Measurements from ENCODE around the gene PHF24. TPM values are rescaled to one million over a fixed set of nuclear protein-coding genes. Genes with fewer than 3 reads are reported as not detected.

PHF24 gene
- total and polyA plus RNA-seq, 2 of the 13 experiments (the other 11 are each of a cell fraction or from before 2014, with no cell fraction given), result 0.05 TPM; not detected in 1

DNA sequence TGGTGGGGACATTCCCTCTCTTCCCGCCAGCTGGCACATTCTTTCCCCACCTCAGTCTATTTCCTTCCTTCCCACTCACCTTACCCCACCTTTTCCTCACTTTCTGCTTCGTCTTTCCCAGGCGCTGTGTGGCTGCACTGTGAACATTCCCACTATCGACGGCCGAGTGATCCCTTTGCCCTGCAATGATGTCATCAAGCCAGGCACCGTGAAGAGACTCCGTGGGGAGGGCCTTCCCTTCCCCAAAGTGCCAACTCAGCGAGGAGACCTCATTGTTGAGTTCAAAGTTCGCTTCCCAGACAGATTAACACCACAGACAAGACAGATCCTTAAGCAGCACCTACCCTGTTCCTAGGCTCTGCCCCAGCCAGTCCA is 38.8 kb downstream of the PHF24 start:
- Histone ChIP-seq H3K4me1 (ENCODE audit: insufficient read depth, low read length) (peaks cover 37% of the 10 kb centered on the region), H3K4me3 (replicated peaks in 1 of 3; ENCODE audit: insufficient read depth in 1 of 3, low read depth in 2 of 3, low read length in 3 of 3) (no peak overlapping the region)

More for the DNA sequence above, 38.8 kb downstream of the PHF24 start:
- Histone ChIP-seq H3K9me3 (ENCODE audit: low read length) (no peaks in the 10 kb centered on the region), H3K79me2 (ENCODE audit: insufficient read depth, low read length) (no peaks in the 10 kb centered on the region), H4K20me1 (ENCODE audit: insufficient read depth, low read length) (no peaks in the 10 kb centered on the region), H3K4me2 (ENCODE audit: low read depth, low read length) (peak overlapping the region; percentile 49), H3K27me3 (ENCODE audit: control insufficient read depth in 1 of 2, insufficient read depth in 2 of 2, low read length in 2 of 2) (no peaks in the 10 kb centered on the region), H2AFZ (ENCODE audit: low read length) (no peak overlapping the region), H3K36me3 (replicated peaks in 1 of 2; ENCODE audit: control insufficient read depth in 1 of 2, insufficient read depth in 2 of 2, low read length in 2 of 2) (no peaks in the 10 kb centered on the region), H3K27ac (ENCODE audit: extremely low read length, insufficient read depth, low read length) (no peak overlapping the region), H3K9ac (ENCODE audit: insufficient read depth, low read depth, low read length) (no peak overlapping the region)
- in situ Hi-C loops (cut with HindIII; ENCODE audit: extremely low pct_ligation_motif_present, low pct_unique_long_range_greater_than_20kb), result no loop called here
- BruUV-seq (replicated peaks), result no TSS peak
- ChIA-PET CTCF (ENCODE audit: low intra/inter-chr PET ratio, low total read pairs) (no interaction called here), POLR2A (no interaction called here)
- WGBS (ENCODE audit: low lambda C conversion rate), result 63% methylated on average over 8 of the region's 10 CpGs
- TF ChIP-seq ZNF580 (CRISPR knock-in tag; IDR thresholded peaks at IDR 0.05; ENCODE audit: borderline replicate concordance, low read depth) (no peak), THYN1 (CRISPR knock-in tag; IDR thresholded peaks at IDR 0.05; ENCODE audit: borderline replicate concordance, low read depth) (no peak), MTA1 (CRISPR knock-in tag; IDR thresholded peaks at IDR 0.05; ENCODE audit: borderline replicate concordance) (0 out of 2 replicates have a peak, but pooled peaks have one; percentile 40), ZFX (CRISPR knock-in tag; IDR thresholded peaks at IDR 0.05; ENCODE audit: low read depth) (0 out of 2 replicates have a peak, but pooled peaks have one; percentile 12), ZNF350 (CRISPR knock-in tag; IDR thresholded peaks at IDR 0.05; ENCODE audit: borderline replicate concordance, low read depth) (no peak), MAFF (IDR thresholded peaks at IDR 0.05; ENCODE audit: low read depth, low read length) (0 out of 2 replicates have a peak, but pooled peaks have one; percentile 18), HCFC1 (IDR thresholded peaks at IDR 0.05; ENCODE audit: low read depth, low read length) (no peak), SKIL (CRISPR knock-in tag; IDR thresholded peaks at IDR 0.05; ENCODE audit: borderline replicate concordance) (no peak), ATF7 (IDR thresholded peaks at IDR 0.05) (peak; percentile 86), ATF7 (CRISPR knock-in tag; IDR thresholded peaks at IDR 0.05) (no peak), ZNF776 (CRISPR knock-in tag; IDR thresholded peaks at IDR 0.05) (no peak), BATF2 (CRISPR knock-in tag; IDR thresholded peaks at IDR 0.05) (no peak), ARNT2 (CRISPR knock-in tag; IDR thresholded peaks at IDR 0.05; ENCODE audit: low read depth) (no peak), MAFK (conservative IDR thresholded peaks at IDR 0.05 in 1 of 2, IDR thresholded peaks at IDR 0.05 in 1 of 2; ENCODE audit: low read length in 2 of 2) (peak in 1 of 2 experiments; percentile 40; a peak in 1 of 4 replicates), ZNF609 (CRISPR knock-in tag; IDR thresholded peaks at IDR 0.05; ENCODE audit: borderline replicate concordance) (no peak), RNF2 (conservative IDR thresholded peaks at IDR 0.05; ENCODE audit: low read depth) (no peak)
- intact Hi-C loops (cut with micrococcal nuclease; ENCODE audit: unreplicated experiment), result no loop called here
- FAIRE-seq (no peak), ATAC-seq (peak; percentile 33), DNase-seq (ENCODE audit: low spot score) (no peak)
